HPDE6-E6E7 (cell line): ENCODE results near the gene RNASE2.
A peak's percentile ranks its signal among the peaks of the same experiment; 100 is the strongest.
"Not testable (repeated sequence)": the region's sequence is repeated elsewhere in the genome, so short reads cannot be mapped to it uniquely, and the experiment has no call there.

Experiments used
- DNase-seq: peaks from one replicate; pipeline ENCODE4 v3.0.0; 2011; ENCODE audit warnings: missing footprints; ENCODE audit errors: extremely low spot score

RNASE2 gene

DNA sequence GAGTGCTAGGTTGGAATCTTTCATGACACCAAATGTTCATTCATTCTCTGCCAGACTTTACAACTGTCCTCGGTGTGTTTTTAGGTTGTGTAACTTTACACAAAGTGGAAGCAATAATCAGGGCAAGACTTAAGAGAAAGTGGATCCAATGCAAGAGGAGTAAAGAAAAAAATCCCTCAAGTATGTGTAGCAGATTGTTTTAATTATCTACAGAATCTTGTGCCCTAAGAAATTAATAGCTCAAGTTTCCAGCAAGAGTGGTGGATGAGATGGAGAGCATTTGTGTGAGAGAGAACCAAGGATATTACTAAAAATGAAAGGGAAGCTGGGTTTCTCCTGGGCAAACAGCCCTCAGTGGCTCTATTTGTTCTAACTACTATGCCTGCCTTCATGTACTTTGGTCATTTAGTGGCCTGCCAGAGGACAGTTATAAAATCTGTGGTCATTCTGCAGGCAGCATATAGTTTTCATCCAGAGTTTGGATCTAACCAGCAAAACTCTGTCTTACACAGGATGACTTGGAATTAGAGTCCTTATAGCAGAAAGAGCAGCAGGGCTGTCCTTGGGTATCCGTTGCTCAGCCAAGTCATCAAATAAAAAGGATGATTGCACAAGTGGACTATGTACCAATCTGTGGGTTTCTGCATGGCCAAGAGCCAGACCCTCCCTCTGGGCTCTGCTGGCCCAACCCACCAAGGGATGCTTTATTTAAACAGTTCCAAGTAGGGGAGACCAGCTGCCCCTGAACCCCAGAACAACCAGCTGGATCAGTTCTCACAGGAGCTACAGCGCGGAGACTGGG is at the start of gene RNASE2:
Gene RNASE2, plus strand, starts transcription at position 752 of the 802 bp plus-strand sequence. CDS start 285 bp downstream, outside the sequence.
- not testable (repeated sequence) for DNase-seq

DNA sequence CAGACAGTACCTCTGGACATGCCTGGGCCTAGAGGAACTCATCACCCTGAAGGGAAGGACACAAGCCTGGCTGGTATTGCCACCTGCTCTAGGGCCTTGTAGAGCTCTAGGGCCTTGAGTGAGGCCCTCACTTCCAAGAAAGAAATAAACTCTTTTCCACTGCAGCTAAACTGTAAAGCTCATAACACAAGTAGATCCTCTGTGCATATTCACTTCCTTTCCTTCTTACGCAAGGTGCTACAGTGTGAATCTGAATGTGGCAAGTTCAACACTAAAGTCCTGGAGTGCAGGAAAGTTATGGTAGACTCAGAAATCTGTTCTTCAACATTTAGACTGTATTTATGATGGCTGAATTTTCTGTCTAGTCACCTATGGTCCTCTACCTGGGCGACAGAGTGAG is 49.6 kb upstream of the RNASE2 start:
- no peak for DNase-seq

DNA sequence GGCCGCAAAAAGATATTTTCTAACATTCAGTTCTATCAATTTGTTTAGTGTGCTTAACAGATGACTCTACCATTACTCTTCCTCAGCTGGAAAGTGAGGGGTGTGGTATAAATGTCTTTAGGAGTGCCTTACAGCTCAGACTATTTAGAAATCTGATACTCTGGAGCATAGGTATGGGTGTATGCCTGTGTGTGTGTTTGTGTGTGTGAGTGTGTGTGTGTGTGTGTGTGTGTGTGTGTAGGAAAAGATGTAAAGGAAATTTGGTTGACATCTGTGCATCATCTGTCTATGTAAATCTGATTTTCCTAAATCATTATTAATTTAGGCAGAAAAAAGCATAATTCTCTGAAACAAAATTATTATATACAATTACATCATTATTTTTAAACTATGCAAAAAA is 48.1 kb upstream of the RNASE2 start:
- DNase-seq, result no peak

DNA sequence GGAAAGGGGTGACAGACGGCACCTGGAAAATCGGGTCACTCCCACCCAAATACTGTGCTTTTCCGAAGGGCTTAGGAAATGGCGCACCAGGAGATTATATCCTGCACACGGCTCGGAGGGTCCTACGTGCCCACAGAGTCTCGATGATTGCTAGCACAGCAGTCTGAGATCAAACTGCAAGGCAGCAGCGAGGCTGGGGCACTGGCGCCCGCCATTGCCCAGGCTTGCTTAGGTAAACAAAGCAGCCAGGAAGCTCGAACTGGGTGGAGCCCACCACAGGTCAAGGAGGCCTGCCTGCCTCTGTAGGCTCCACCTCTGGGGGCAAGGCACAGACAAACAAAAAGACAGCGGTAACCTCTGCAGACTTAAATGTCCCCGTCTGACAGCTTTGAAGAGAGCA is 44.5 kb upstream of the RNASE2 start:
- DNase-seq, result not testable (repeated sequence)

DNA sequence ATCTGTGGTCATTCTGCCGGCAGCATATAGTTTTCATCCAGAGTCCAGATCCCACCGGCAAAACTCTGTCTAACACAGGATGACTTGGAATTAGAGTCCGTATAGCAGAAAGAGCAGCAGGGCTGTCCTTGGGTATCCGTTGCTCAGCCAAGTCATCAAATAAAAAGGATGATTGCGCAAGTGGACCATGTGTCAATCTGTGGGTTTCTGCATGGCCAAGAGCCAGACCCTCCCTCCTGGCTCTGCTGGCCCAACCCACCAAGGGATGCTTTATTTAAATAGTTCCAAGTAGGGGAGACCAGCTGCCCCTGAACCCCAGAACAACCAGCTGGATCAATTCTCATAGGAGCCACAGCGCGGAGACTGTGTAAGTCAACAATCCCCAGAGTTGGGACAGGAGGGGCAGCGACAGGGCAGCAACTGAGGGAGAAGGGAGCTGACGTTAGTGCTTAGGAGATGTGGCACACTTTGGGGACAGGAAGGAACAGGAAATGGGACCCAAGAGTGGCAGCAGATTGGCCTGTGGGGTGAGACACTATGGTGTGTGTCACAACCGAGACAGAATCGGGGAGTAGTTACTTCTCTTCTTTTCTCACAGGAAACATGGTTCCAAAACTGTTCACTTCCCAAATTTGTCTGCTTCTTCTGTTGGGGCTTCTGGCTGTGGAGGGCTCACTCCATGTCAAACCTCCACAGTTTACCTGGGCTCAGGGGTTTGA is 36.1 kb upstream of the RNASE2 start:
- DNase-seq, result not testable (repeated sequence)

DNA sequence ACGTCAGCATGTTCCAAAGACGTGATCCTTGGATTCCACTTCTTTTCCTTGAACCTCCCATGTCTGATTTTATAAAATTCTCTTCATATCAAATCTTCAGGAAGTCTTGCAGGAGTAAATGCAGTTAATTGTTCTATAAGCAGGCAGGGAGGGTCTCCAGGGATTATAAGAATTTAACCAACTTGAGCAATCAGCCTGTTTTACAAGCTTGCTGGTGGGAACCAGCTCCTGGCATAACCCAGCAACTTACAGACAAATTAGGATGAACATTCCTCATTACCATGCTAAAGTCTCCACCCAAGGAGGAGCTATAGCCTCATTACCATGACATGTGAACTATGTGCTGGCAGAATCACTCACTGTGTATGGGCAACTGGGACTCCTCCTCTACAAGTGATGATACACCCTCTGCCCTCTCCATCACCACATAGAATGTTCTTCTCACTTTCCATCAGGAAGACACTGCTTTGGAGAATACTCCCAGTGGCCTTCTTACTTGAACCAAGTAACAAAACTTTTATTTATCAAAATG is 31.5 kb upstream of the RNASE2 start:
- DNase-seq, result not testable (repeated sequence)

DNA sequence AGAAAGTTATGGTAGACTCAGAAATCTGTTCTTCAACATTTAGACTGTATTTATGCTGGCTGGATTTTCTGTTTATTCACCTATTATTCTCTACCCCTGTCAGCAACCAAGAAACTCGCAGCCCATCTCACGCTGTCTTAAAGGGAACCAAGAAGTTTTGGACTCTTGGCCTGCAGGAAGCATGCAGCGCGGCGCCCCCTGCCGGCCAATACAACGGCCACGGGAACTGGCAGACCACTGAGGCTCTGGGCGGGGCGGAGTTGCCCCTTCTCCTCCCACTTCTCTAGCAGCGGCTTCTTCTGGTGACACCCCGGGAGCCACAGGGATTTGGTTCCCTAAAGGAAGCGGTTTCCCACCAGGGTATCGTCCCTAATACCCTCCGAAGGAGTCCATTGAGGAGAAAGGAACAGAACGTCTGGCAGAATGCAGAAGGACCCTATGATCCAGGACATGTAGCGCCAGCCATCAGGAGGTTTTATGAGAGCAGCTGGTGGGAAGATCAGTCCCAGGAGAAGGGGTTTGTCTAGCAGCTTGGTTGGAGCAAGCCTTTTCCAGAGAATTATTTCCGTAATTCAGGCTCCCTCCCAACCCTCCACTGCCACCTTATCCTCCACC is 21.0 kb upstream of the RNASE2 start:
- DNase-seq, result no peak

DNA sequence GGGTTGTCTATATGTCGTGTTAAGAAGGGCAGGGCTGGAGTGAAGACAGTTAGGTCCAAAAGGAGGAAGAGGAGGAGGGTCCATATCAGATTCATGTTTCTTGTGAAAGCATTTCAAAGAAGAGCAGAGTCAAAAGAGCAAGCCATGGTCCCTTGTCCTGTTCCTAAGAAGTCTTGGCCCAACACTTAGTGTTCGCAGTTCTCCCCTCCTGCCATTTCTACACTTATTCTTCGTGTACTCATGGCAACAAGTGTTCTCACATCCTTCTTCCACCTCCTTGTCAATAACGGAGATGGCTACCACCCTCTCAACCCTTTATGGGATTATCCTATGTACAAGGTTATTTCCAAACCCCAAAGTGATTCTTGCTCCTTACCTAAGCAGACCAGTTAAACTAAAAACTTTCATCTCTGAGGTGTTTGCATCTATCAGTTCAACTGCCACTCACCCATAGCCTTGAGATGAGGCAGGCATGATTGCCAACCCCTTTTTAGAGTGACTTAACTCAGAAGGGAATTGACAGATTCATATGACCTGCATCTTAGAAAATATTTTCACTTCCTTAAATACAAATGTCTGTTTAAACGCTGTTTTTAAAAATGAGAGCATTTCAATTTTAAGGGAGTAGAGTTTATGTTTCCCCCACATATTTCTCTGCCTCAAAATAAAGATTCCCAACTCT is 19.8 kb upstream of the RNASE2 start:
- DNase-seq, result no peak

DNA sequence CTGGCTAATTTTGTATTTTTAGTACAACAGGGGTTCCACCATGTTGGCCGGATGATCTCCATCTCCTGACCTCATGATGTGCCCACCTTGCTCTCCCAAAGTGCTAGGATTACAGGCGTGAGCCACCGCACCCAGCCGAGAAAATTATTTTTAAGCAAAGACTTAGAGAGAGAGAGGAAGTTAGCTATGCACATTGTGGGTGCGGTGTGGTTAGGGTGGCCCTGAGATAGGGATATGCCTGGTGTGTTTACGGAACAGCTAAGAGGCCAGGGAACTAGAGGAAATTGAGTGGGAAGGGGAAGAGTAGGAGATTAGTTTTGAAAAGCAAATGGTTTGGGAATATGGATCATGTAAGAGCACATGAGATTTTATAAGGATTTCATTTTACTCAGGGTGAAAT is 10.1 kb upstream of the RNASE2 start:
- not testable (repeated sequence) for DNase-seq

DNA sequence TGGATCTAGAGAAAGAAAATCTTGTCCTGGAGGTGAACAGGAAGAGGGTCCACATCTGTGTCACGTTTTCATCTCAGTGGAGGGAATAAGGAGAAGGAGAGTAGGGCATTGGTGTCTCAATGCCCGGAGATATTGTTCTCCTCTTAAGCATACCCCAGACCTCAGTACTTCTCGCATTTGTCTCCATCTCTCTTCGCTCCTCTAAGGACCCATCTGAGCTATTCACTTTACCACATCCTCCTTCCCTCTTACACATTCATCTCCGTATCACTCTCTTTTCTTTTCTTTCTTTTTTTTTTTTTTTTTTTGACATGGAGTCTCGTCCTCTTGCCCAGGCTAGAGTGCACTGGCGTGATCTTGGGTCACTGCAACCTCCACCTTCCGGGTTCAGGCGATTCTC is 8.6 kb upstream of the RNASE2 start:
- DNase-seq, result not testable (repeated sequence)

DNA sequence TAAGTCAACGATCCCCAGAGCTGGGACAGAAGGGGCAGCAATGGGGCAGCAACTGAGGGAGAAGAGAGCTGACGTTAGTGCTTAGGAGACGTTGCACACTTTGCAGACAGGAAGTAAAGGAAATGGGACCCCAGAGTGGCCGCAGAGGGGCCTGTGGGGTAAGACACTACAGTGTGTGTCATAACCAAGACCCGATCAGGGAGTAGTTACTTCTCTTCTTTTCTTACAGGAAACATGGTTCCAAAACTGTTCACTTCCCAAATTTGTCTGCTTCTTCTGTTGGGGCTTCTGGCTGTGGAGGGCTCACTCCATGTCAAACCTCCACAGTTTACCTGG is 219 bp downstream of the RNASE2 start:
- DNase-seq, result not testable (repeated sequence)

DNA sequence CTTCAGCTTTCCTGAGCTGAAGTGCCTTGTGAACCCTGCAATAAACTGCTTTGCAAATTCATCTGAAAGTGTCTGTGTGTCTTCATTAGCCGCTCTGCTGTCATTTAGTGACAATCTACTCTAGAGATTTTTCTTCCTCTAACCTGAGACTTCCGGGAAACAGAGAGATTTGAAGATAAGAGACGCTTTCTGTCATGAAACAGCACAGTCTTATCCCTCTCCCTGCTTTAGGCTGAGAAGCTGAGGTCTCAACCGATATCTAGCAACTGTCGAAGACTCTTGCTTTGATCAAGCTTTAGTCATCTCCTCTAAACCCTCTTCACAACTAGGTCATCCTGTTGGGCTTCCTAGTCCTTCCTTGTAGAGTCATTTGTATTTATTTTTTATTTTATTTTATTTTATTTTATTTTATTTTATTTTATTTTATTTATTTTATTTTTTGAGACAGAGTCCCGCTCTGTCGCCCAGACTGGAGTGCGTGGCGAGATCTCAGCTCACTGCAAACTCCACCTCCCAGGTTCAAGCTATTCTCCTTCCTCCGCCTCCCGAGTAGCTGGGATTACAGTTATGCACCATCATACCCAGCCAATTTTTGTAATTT is 1.2 kb downstream of the RNASE2 start:
- no peak for DNase-seq

DNA sequence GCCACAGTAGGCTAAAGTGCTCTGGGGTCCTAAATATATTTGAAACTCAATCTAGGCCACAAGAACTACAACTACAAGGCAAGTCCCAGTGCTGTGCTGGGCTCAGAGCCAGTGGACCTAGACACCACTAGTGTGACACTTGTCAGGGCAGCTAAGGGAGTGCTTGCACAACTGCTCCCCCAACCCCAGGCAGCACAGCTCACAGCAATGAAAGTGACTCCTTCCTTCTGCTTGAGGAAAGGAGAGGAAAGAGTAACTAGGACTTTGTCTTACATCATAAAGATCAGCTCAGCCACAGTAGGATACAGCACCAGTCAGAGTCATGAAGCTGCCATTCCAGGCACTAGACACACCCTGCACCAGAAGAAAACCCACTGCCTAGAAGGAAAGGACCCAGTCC is 3.7 kb downstream of the RNASE2 start:
- DNase-seq, result not testable (repeated sequence)

DNA sequence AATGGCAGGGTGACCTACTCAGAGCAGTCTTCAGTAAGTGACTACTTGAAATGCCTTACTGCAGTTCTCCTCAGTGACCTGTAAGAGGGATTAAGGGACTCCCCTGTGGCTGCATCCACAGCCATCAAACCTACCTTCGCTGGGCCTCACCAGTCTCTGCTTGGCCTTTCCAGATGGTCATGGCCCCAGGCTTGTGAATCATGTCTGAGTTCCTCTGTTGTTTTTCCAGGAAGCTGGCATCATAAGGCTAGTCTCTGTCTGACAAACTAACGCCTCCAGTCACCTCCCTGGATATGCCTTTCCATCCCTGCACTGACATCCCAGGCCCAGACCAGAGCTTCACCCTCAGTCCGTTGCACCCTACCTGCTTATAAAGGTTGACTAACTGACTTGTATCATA is 14.0 kb downstream of the RNASE2 start:
- DNase-seq, result no peak

DNA sequence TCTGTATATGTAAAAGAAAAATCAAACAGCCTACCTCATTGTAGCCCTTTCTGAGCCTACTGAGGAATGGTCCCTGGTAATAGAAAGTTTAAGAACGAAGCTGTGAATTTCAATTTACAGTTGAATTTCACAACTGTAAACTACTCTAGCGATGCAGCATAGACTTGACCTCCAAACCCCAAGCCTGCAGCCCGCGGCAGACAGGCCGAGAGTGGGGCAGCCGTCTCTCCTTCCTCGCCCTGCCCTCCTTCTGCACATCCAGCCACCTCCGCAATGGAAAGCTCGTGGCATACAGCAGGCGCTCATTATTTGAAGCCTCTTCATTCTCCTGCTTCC is 15.3 kb downstream of the RNASE2 start:
- no peak for DNase-seq

DNA sequence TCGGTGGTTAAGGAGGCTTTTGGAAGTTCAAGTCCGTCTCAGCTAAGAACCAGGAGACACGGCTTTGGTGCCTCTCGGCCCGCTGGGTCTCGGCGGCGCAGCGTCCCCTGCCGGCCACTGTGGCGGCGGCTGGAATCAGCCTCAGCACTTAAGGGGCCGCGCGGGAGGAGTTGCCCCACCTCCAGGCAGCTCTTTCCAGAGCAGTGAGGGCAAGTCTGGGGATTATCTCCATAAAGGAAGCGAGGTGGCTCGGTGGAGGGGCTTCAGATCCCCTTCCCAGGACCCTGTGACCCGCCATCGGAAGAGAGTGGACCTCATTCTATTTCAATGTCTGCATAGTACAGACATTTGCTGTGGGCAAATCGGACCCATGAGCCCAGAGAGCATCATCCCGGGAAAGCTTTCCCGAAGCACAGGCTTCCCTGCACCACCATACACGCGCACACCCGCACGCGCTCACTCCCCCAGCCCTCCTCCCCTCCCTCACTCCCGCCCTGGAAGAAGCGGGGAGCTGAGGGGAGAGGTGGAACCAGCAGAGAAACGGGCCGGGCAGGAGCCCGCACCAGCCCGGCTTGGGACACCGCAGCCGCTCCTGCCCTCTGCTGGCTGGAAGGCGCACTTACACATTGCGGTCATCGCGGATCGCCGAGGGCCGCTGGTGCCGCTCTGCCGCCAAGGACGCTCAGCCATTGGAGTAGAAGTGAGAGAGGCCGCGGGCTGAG is 15.9 kb downstream of the RNASE2 start:
- peak; percentile 75 for DNase-seq

DNA sequence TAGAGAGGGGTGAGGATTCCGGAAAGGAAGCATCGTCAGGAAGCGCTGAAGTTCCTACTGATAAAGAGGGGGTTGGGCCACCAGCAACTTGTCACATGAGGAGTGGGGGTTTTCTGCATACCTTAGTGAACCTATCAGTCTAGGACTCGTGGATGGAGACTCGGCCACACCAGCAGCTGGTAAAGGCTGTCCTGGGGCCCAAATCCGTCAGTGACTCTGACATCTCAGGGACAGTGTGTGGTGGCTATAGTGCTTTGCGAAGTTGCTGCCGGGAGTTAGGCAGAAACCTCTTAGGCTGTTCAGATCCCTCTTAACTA is 16.4 kb downstream of the RNASE2 start:
- no peak for DNase-seq

DNA sequence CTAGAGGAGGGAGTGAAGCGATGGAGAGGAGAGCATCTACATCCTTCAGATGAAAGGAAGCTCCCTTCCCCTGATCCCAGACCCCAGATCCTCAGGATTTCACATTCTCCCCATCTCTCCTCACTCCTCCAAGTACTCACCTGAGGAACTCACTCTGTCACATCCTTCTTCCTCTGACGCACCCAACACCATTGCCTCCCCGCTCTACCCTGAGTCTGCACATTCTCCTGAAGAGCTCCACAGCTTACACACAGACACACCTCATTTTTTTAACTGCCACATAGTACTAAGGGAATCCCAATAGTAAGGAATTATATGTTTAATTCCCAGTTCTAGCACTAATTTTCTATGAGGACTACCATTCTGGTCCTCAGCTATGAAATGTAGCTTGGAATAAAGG is 18.2 kb downstream of the RNASE2 start:
- no peak for DNase-seq

DNA sequence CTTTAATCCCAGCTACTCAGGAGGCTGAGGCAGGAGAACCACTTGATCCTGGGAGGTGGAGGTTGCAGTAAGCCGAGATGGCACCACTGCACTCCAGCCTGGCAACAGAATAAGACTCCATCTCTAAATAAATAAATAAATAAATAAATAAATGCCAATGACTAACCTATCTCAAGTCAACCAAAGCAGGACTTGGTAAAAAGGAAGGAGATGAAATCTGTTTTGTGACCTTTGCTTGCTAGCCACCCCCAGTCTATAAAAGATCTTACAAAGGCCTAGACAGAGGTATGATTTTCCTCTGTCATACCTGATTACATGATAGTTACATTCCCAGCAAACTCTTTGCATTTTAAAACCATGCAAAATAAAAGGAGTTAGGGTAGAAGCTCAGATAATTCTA is 21.0 kb downstream of the RNASE2 start:
- no peak for DNase-seq

DNA sequence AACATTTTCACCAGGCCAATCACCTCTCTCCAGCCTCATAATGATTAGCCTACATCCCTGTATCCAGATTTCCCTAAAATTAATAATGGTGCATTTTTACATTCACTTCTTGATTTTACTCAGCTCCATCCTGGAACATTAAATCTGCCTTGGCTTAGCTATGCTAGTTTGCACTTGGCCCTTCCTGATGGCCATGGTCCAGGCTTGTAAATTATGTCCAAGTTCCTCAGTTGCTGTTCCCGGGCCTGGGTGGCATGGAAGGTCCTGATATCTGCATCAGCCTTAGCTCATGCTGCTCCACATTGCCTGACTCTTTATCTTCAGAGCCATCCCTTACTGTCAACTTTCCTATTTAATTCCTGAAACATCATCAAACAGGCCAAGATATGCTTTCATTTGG is 23.4 kb downstream of the RNASE2 start:
- no peak for DNase-seq

DNA sequence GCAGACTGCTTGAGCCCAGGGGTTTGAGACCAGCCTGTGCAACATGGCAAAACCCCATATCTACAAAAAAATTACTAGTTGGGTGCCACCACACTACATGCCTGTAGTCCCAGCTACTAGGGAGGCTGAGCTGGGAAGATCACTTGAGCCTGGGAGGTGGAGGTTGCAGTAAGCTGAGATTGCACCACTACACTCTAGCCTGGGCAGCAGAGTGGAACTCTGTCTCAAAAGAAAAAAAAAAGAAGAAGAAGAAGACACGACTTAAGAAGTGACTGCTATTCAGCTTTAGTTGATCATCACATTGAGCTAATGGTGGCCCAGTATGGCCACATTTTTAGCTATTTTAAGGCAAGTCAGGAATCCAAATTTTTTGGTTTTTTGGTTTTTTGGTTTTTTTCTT is 25.6 kb downstream of the RNASE2 start:
- DNase-seq, result no peak
